Stimulated activated CD4-positive, alpha-beta T cell treated with anti-CD3 and anti-CD28 coated beads, Interleukin-12 subunit alpha, Interleukin-12 subunit beta, amount 100 ng/mL, for 4 hours (primary cell): ENCODE data around the gene ANO4.
"Not testable (repeated sequence)": the region's sequence is repeated elsewhere in the genome, so short reads cannot be mapped to it uniquely, and the experiment has no call there.

Experiments
- DNase-seq: peaks from one replicate; pipeline ENCODE4 v3.0.0-alpha.2; 2020

The ANO4 gene

DNA sequence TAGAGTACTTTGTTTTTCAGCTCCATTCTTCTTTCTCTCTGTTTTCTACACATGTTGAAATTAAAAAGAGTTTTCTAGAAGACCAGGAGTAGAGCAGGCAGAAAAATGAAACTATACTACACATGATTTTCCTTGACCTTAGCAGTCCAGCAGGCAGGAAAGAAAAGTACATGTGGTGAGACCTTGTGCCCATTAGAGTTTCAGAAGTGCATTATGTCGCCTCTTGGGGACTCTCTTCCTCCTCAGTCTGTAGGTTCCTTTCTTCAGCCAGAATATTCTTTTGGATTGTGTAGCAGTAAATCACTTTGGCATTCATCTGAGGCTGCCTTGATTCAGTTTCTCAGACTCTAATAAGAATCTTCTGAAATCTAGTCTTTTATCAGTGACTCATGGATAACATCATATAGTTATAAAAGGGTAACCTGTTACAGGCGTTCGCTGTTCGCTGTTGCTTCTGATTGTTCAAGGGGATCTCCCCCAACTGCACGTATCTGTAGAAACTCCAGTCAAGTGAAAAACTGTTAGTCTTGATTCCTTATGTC, 161.8 kb downstream of the ANO4 start:
- no peak for DNase-seq

DNA sequence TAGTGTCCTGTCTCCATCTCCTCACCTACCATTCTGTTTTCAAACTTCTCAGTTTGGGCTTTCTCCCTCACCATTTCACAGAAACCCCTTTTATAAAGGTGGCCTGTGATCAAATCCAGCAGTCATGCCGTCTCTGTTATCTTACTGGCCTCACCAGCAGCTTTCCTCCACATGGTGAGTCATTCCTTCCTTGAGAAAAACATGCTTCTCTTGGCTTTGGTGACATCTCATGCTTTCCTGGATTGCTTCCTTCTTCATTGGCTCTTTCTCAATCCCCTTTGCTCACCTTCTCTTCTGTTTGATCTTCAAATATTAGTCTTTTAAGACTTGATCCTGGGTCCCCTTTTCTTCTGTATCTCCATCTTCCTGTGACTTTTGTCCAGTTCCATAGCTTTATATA, 164.9 kb downstream of the ANO4 start:
- no peak for DNase-seq

DNA sequence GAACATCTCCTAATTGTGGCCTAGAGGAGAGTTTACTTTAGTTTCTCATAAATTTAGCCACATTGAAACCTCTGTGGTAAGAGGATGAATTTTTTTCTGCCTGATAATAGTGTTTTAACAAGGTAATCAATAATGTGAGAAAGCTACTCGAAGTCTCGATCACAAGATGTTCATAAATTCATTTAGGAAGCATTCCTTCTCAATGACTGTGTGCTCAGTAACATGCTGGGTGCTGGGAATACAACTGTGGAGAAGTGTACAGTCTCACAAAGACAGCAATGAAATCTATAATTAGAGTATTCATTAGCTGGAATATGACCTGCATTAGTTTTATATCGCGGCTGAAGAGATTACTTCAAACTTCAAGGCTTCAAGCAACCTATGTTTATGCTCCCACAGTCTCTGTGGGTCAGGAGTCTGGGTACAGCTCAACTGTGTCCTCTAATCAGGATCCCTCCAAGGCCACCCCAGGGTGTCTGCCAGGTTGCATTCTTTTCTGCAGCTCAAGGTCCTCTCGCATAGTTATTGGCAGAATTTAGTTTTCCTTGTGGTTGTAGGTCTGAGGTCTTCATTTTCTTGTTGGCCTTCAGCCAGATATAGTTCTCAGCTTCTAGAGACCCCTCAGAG, 167.6 kb downstream of the ANO4 start:
- no peak for DNase-seq

DNA sequence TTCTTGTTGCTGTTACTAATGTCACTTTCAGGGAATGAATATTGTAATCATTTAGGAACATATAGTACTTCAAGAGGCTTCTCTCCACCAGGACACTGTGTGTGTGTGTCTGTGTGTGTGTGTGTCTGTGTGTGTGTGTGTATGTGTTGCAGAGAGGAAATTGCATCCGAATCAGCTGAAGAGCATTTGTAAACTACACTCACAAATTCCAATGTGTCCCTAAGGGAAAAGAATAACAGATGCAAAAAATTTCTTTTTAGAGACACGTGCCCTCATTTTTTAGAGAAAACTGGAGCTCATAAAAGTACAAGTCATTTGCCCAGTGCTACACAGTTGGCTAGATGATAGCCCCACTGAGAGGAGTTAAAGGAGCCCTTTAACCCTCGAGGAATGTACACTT, 168.8 kb downstream of the ANO4 start:
- DNase-seq = no peak

DNA sequence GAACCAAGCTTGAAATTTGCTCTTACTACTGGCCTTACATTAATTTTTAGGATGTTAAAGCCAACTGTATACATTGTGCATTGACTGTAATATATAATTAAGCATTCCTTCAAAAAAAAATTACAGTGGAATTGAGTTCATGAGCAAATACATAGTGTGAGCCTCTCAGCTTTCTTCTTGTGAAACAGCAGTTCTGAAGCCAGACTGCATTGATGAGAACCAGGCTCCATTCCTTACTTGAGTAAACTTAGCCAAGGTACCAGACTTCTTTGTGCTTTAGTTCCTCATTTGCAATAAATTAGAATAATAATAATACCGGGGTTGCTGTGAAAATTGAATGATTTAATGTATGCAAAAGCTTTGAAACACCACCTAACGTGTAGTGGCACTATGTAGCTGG, 169.5 kb downstream of the ANO4 start:
- DNase-seq = no peak

DNA sequence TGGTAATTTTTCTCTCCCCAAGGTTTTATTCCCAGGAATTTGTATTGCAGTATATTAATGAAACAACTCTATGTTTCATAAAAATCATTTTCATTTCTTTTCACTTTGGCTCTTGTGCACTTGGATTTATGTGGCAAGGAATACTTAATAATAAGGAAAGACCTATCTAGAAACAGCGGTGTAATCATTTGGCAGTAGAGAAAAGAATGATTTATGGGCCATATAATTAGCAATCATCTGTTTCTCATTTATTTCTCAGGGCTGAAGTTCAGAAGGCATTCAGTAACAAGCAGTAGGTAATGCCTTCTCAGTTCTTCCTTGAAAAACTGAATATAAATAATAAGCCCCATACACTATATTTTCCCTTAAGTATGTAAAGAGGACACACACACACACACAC, 172.6 kb downstream of the ANO4 start:
- DNase-seq = no peak

DNA sequence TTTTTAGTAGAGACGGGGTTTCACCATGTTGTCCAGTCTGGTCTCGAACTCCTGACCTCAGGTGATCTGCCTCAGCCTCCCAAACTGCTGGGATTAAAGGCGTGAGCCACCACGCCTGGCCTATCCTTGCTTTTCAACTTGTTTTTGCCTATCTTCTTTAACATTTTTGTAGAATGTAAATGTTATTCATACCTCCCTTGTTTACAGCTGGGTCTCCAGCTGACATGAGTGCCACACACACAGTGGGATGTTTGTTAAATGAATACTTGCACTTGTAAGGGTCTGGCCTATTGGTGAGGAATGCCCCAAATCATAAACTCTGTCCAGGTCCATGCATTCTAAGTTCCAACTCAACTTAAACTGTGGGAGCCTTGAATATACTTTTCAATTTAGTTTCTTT, 176.3 kb downstream of the ANO4 start:
- no peak for DNase-seq

DNA sequence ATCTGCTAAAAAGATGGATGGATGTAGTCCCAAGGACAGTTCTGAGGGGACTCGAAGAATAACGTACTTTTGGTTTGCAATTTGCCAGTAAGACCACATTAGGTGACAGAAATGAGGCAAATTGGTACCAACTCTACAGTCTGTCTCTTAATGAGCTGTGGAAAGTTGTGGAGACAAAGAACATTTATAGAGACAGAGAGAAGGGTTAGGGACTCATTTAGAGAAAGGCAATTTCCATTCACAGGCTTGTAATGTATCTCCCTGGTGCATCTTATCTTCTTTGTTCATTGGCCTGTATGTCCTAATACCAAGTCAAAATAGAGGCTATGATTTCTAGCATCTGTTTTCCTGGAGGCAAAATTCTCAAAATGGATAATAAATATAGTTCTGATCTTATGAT, 177.5 kb downstream of the ANO4 start:
- no peak for DNase-seq

DNA sequence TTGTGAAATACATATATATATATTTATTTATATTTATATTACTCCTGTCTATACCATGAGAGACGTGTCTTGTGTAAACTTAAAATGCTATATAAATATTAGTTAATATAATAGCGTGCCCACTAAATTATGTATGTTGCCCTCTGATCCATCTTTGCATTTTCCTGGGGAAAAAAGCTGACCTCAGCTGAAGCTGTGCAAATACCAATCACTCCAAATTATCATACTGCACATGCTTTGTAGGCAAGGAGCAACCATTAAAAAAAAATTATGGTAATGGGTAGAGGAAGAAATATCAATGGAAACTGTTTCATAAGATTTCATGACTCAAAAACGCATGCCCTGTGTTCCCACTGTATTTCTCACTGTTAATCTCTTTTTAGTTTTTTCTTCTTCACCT, 179.8 kb downstream of the ANO4 start:
- no peak for DNase-seq

DNA sequence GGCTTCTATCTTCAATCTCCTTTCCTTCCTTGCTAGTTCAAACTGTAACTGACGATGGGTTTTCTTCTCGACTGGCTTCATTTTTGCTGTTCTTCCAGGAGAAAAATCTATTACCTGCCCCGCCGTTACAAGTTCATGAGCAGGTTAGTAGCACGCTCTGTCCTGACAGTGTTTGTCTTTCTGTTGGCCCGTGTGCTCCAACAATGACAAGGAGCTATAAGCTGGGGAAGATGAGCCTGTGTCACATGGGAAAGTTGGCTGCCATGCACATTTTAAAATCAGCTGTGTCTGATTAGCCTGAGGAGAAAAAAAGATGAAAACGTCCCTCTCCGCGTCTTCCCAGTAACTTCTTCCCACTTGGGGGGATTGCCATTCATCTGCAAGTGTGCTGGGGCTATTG, 180.2 kb downstream of the ANO4 start:
- DNase-seq = no peak

DNA sequence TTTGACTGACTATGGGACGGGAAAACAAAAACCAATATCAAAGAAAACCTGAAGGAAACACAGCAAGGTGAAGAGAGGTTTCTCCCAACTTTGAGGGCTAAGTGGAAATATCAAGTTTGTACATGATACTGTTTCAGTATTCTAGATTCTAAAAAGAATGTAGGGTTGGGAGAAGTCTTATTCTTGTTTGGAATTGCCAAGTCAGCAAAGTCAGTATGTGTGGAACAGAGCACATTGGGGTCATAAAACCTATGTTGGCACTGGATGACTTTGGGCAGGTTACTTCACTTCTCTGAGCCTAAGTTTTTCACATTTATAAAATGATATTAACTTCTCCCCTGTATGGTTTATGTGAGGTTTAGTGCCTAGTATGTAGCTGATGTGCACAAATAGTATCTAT, 182.2 kb downstream of the ANO4 start:
- DNase-seq = no peak

DNA sequence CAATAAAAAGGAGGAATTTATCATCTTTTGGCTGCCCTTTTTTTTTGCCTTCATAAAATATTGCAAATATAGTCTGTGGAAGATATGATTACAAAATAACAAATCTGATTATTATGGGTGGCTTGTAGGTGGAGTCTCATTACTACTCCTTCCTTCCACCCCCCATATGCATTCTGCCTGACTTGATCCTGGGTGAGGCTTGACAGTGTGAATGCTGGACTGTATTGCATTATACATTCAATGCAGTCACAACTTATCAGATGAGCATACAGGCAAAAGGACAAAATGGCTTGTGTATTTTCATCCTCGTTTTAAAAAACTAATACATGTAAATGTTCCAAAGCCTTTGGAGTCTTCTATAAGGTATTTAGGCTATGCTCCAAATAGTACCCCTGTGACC, 186.3 kb downstream of the ANO4 start:
- no peak for DNase-seq

DNA sequence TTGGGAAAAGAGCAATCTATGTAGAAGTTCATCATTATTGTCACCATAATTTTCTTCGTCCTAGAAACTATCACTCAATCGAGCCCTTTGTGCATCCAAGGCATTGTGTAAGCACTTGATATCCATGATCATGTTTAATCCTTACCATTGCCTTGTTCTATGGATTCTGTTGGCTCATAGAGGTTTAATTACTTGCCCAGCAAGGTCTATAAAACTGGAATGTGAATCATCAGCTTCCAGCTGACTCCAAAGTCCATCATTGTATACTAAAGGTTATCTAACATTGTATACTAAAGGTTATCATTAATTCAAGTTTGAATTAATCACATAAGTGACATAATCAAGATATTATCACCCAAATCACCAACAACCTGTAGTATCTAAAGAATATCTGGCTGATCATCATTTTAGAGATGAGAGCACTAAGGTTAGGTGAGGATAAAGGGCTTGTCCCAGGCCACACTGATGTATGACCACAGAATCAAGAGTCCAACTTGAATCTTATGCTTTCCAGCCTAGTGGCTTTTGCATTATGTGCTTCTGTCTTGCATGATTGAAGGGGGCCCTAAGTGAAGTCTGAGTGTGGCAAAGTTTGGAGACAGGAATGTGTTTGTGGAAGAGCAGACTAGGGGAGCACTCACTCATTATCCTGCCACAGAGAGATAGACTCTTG, 188.1 kb downstream of the ANO4 start:
- no peak for DNase-seq

DNA sequence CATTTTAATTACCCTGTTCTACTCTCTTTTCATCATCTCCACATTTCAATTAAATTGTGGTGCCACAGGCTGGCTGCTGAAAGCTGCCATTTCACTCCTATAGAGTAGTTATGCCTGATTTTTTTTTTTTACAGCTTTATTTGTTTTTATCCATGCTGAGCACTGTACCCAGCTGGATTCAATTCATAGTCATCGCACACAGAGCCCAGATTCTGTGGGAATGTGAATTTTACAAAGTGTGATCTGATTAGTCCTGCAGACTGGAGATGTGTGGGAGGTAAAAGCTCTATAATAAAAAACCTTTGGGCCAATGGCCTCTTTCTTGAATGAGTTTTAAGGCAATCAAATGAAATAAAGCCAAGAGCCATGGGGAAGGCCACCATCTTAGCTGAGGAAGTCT, 190.2 kb downstream of the ANO4 start:
- DNase-seq = no peak

DNA sequence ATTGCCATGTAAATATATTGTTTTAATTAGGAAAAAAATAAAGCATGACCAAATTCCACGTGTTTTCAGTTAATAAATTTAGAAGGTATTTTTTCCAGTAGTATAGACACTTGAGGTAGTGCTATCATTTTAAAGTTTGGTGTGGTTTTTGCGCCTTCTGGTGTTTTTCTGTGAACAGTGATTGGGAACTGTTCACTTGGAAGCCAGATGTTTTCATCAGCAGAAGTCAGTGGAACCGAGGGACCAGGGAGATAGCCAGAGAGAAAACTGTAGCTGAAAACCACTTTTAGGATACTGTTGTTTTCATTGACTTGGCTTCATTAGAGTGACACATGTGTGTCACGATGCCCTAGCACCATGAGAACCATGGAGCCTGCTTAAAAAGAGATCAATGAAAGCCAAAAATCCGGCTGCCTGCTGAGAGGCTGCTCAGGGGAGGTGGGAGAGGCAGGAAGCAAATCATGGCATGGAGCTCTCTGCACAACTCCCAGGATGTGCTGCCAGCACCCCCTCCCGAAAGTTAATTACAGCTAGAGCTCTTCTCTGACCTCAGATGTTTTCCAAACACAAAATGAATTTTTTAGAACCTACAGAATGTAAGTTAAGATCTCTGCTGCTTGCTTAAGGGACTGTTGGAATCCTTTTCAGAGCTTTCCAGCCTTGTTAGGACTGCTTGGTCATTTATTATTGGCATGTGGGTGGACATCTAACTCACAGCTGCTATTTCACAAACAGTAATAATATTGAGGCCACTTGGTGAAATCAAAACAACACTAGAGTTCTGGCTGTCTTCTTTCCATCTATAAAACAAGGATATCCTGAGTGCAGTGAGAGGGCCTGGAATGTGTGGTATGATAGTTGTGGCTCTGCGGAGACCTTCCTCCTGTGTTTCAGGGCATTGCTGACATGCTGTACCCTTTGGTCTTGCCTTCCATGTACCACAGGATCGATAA, 192.3 kb downstream of the ANO4 start:
- no peak for DNase-seq

DNA sequence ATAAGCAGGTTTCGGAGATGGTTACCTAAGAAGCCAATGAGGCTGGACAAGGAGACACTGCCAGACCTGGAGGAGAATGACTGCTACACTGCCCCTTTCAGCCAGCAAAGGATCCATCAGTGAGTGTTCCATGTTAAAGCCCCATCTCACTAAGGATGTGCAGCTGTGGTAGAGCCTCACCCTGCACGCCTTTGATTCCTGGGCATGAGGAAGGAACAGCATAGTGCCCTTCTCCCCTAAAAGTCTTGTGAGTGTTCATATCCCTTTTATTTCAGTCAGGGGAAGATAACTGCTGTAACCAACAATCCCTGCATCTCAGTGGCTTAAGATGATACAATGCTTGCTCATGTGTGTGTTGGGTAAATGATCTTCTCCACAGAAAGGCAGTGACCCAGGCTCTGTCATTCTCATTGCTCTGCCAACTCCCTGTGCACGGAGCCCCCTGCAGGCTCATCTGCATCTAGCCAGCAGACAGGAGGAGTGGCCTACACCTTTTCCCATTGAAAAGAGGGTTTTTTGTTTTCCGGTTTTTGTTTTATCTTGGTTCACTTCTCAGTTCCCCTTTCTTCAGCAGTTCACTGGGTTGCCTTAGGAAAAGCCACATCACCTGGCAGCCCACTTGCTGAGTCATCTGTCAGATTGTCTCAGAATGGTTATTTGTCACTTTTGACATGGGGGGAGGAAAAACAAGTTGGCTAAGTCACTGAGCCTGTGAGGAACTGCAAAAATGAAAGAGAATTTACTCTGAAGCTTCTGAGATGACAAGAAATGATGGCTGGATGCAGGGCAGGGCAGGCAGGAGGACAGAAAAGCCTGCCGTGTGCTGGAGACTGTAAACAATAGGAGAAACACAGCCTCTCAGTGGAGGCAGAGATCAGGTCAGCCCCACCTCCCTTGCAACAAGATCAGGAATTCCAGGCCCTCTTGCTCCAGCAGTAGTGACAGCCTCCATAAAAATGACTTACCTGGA, 193.3 kb downstream of the ANO4 start:
- DNase-seq = no peak

DNA sequence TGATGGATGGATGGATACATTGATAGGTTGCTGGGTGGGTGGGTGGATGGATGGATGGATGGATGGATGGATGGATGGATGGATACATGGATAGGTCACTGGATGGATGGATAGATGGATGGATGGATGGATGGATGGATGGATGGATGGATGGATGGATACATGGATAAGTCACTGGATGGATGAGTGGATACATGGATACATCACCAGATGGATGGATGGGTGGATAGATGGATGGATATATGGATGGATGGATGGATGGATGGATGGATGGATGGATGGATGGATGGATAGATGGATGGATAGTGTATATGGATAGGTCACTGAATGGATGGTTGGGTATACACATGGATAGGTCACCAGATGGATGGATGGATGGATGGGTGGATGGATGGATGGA, 194.9 kb downstream of the ANO4 start:
- not testable (repeated sequence) for DNase-seq

DNA sequence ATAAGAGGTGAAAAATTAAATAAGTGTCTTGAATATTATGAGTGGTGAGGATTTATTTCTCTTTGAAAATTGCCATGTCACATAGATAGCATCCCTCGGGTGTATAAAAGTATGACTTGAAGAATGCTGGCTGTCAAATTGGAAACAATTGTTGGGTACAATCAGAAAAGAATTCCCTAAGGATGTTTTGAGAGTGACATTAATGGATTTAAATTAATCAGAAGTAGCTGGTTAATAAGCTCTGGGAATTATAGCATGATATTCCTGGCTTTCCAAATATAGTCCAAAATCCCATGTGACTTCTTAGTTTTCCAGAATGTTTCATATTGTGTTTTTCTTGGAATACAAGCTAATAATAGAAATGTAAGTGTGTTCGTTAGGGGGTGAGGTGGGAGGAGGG, 196.5 kb downstream of the ANO4 start:
- no peak for DNase-seq

DNA sequence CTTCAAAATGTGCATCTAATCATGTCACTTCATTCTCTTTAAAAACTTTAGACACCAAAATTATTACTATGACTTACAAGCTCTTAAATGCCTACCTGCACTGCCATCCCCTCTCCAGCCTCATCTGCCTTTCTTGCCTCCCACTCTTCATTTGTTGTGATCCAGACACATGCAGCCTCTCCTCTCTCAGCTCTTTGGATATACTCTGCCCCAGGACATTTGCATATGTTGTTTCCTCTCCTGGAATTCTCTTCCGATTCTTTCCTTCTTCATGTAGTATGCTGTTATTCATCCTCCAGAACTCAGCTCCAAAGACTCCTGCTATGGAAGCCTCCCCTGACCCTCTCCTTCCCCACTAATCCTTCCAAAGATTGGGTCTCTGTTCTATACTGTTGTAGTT, 197.6 kb downstream of the ANO4 start:
- DNase-seq = no peak

DNA sequence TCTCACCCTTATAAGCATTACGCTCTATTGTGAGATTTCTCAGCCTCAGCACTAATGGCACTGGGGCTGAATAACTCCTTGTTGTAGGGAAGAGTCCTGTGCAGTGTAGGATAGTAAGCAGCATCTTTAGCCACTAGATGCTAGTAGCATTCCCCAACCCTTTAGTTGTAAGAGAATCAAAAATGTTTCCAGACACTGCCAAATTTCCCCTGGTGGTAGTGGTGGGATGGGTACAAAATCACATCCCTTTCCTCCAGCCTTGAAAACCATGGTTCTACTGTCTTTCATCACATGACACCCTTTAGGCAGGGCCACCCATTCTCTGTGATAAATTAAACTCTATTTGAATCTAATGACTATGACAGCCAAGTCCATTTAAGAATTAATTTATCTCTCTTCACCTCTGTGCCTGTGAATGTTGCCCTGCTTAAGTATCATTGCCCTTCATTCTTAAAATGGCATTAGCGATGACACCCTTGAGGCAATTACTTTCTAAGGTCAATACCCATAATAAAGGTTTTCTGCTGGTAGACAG, 199.4 kb downstream of the ANO4 start:
- no peak for DNase-seq

DNA sequence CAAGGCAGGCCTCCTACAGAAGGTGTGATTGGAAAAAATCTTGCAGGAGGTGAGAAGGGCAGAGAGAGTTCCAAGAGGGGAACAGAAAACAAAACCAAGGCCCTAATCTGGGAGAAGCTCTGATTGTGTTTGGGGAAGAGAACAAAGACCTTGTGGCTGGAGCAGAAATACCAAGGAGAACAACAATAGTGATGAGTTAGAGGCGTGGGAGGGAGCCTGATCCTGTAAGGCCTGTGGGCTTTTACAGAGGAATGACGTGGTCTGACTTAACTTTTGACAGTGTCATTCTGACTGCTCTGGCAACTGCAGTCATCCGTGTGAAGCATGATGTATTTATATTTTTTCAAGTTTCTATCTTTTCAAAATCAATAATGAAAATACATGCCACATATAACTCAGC, 200.6 kb downstream of the ANO4 start:
- no peak for DNase-seq

DNA sequence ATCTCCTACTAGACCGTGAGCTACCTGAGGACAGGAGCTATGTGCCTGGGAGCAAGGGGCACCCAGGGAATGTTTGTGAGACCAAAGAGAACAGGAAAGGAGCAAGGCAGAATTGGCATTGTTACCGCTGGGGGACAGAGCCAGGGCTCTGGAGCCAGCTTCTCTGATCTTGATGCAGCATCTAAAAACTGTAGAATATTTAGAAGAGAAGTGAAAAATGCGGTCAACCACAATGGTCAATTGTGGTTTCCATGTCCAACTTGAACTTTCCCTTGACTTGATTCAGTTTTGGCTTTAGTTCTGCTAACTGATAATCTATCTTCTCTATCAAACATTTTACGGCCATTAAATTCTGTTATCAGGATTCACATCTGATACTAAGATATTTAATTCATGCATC, 201.2 kb downstream of the ANO4 start:
- no peak for DNase-seq
